ENCODE results near the gene CHN1. TPM values are rescaled to one million over a fixed set of nuclear protein-coding genes. Genes with fewer than 3 reads are reported as not detected.

CHN1 gene
- total RNA-seq, 2 donors from 2014 or later, result 13.3 to 30.7 TPM

- no peak for TF ChIP-seq CTCF (IDR thresholded peaks at IDR 0.05)
- Histone ChIP-seq H3K27me3 (replicated peaks; ENCODE audit: insufficient read depth) (no peaks in the 10 kb centered on the region), H3K27ac (peak overlapping the region in 1 of 2 donors; percentile 74), H3K36me3 (no peaks in the 10 kb centered on the region), H3K4me3 (no peak overlapping the region), H3K9me3 (no peaks in the 10 kb centered on the region), H3K4me1 (ENCODE audit: control insufficient read depth in 1 of 2, low read depth in 2 of 2) (peaks cover 18 to 40% of the 10 kb centered on the region in 2 donors)
- no peak for ATAC-seq (ENCODE audit: insufficient number of reproducible peaks, low FRiP score, low read depth)
- no peak for DNase-seq (ENCODE audit: low spot score)
Observed at GRCh38 chr2:175007510-175007909, 2.3 kb upstream of the CHN1 start.

- Histone ChIP-seq H3K9me3 (no peaks in the 10 kb centered on the region), H3K27me3 (replicated peaks; ENCODE audit: insufficient read depth) (no peaks in the 10 kb centered on the region), H3K4me1 (ENCODE audit: control insufficient read depth in 1 of 2, low read depth in 2 of 2) (peaks cover 18 to 40% of the 10 kb centered on the region in 2 donors), H3K27ac (peak overlapping the region; percentile 86 to 93), H3K36me3 (no peaks in the 10 kb centered on the region), H3K4me3 (peak overlapping the region; percentile 93)
- no peak for TF ChIP-seq CTCF (IDR thresholded peaks at IDR 0.05)
- ATAC-seq (ENCODE audit: insufficient number of reproducible peaks, low FRiP score, low read depth), result no peak
- no peak for DNase-seq (ENCODE audit: low spot score)
Observed at GRCh38 chr2:175006281-175006680, 1.1 kb upstream of the CHN1 start.

GRCh38 chr2:175005733-175006264 is 618 bp upstream of the CHN1 start:
- ATAC-seq (ENCODE audit: insufficient number of reproducible peaks, low FRiP score, low read depth), result peak; percentile 53
- Histone ChIP-seq H3K4me1 (ENCODE audit: control insufficient read depth in 1 of 2, low read depth in 2 of 2) (peaks cover 18 to 40% of the 10 kb centered on the region in 2 donors), H3K4me3 (peak overlapping the region; percentile 93)

GRCh38 chr2:175004730-175004979 is 526 bp downstream of the CHN1 start:
- no peak for ATAC-seq (ENCODE audit: insufficient number of reproducible peaks, low FRiP score, low read depth)

More at GRCh38 chr2:175005733-175006264, 618 bp upstream of the CHN1 start:
- TF ChIP-seq CTCF (IDR thresholded peaks at IDR 0.05), result no peak
- peak overlapping the region; percentile 86 to 93 for H3K27ac ChIP-seq
- H3K36me3 ChIP-seq, result no peaks in the 10 kb centered on the region
- H3K27me3 ChIP-seq (replicated peaks; ENCODE audit: insufficient read depth), result no peaks in the 10 kb centered on the region
- no peaks in the 10 kb centered on the region for H3K9me3 ChIP-seq
- DNase-seq (ENCODE audit: low spot score), result no peak

More at GRCh38 chr2:175004730-175004979, 526 bp downstream of the CHN1 start:
- DNase-seq (ENCODE audit: low spot score), result no peak
- Histone ChIP-seq H3K27me3 (replicated peaks; ENCODE audit: insufficient read depth) (no peaks in the 10 kb centered on the region), H3K4me1 (ENCODE audit: control insufficient read depth in 1 of 2, low read depth in 2 of 2) (peaks cover 18 to 40% of the 10 kb centered on the region in 2 donors), H3K9me3 (no peaks in the 10 kb centered on the region), H3K36me3 (no peaks in the 10 kb centered on the region), H3K4me3 (peak overlapping the region; percentile 93), H3K27ac (peak overlapping the region; percentile 86 to 93)
- no peak for TF ChIP-seq CTCF (IDR thresholded peaks at IDR 0.05)
